Stimulated activated CD8-positive, alpha-beta memory T cell treated with anti-CD3 and anti-CD28 coated beads, Interleukin-4, amount 100 ng/mL, for 48 hours (primary cell): ENCODE measurements around the gene ZNF239.
"Not testable (repeated sequence)": the region's sequence is repeated elsewhere in the genome, so short reads cannot be mapped to it uniquely, and the experiment has no call there.

Experiments used
- DNase-seq: peaks from one replicate; pipeline ENCODE4 v3.0.0-alpha.2; 2020

ZNF239 gene

GRCh38 chr10:43574001-43574892, at the start of gene ZNF239:
ZNF239 (minus strand) TSS chr10:43574616; CDS start chr10:43558079, 16,537 bp downstream.
- DNase-seq: peak; percentile 90

GRCh38 chr10:43623351-43623750, 48.9 kb upstream of the ZNF239 start:
- no peak for DNase-seq

- no peak for DNase-seq
Observed at GRCh38 chr10:43622038-43622437, 47.6 kb upstream of the ZNF239 start.

- no peak for DNase-seq
Observed at GRCh38 chr10:43619368-43619767, 45.0 kb upstream of the ZNF239 start.

- DNase-seq: no peak
Observed at GRCh38 chr10:43616697-43617370, 42.4 kb upstream of the ZNF239 start.

GRCh38 chr10:43610636-43611035, 36.2 kb upstream of the ZNF239 start:
- DNase-seq: no peak

GRCh38 chr10:43607199-43607573, 32.8 kb upstream of the ZNF239 start:
- DNase-seq: no peak

GRCh38 chr10:43606323-43607198, 32.1 kb upstream of the ZNF239 start, which contains the start of gene ZNF485:
ZNF485 (plus strand) TSS chr10:43606438; CDS start chr10:43607051, 613 bp downstream.
- DNase-seq: peak; percentile 83

GRCh38 chr10:43605850-43606322, 31.5 kb upstream of the ZNF239 start:
- DNase-seq: no peak

GRCh38 chr10:43601576-43601975, 27.2 kb upstream of the ZNF239 start:
- not testable (repeated sequence) for DNase-seq

GRCh38 chr10:43599333-43599732, 24.9 kb upstream of the ZNF239 start:
- no peak for DNase-seq

- DNase-seq: no peak
Observed at GRCh38 chr10:43598446-43598845, 24.0 kb upstream of the ZNF239 start.

GRCh38 chr10:43596546-43596945, 22.1 kb upstream of the ZNF239 start:
- no peak for DNase-seq

GRCh38 chr10:43595739-43596298, 21.4 kb upstream of the ZNF239 start:
- DNase-seq: peak; percentile 50

- peak; percentile 45 for DNase-seq
Observed at GRCh38 chr10:43594944-43595589, 20.7 kb upstream of the ZNF239 start.

GRCh38 chr10:43591303-43591904, 17.0 kb upstream of the ZNF239 start:
- DNase-seq: no peak

GRCh38 chr10:43586730-43587115, 12.3 kb upstream of the ZNF239 start:
- DNase-seq: not testable (repeated sequence)

GRCh38 chr10:43585981-43586729, 11.7 kb upstream of the ZNF239 start:
- no peak for DNase-seq

GRCh38 chr10:43585046-43585445, 10.6 kb upstream of the ZNF239 start:
- no peak for DNase-seq

GRCh38 chr10:43584051-43584450, 9.6 kb upstream of the ZNF239 start:
- DNase-seq: no peak

- DNase-seq: no peak
Observed at GRCh38 chr10:43576580-43576979, 2.2 kb upstream of the ZNF239 start.
